NK-92 (cell line): ENCODE data around the gene HCK.

Experiments used
- DNase-seq: peaks from one replicate; lab custom pipeline; 2025; ENCODE audit not compliant: unreplicated experiment; lab: John Stamatoyannopoulos, UW

HCK gene

GRCh38 chr20:32125506-32125905 is 73.5 kb downstream of the HCK start:
- DNase-seq: no peak

DNA sequence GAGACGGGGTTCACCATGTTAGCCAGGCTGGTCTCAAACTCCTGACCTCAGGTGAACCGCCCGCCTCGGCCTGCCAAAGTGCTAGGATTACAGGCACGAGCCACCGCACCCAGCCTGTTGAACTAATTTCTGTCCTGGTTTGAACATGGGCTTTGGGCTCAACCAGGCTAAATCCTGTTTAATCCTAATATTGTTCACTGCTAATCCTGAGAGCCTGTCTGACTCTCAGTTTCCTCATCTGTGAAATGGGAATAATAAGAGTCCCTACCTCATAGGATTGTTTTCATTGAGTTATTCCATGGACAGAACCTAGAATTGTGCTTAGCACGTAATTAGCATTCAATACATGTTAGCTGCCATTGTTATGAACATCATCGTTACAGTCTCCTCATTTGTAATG is 74.9 kb downstream of the HCK start:
- no peak for DNase-seq

GRCh38 chr20:32127347-32127746 is 75.3 kb downstream of the HCK start:
- DNase-seq: no peak

DNA sequence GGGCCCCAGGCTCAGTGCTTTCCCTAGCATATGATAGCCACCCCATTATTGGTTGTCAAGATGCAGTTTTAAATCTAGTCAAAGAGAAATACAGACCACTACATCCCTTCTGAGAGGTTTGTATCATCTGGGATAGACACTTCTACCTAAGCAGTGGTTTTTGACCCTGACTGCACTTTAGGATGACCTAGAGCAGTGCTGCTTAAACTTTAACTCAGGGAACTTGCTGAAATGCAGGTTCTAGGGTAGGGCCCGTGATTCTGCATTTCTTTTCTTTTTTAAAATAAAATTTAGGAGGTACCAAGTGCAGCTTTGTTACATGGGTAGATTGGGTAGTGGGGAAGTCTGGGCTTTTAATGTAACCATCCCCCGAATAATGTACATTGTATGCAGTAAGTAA is 76.1 kb downstream of the HCK start:
- DNase-seq: no peak

DNA sequence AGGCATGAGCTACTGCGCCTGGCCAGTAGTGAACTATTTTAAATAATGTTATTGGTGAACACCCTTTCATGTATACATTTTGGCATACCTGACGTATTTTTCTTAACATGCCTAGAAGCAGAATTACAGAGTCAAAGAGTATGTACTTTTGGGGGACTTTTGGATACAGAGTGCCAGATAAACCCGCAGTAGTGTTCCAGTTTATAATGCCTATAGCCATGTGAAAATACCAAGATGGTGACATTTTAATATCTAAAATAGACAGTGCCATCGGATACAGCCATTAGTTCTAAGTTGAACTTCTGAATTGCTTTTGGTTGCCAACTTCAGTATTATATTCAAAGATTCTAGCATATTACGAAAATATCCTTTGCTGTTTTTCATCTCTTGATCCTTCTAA is 77.8 kb downstream of the HCK start:
- DNase-seq: no peak

- DNase-seq: no peak
Measured at GRCh38 chr20:32130352-32130751, 78.3 kb downstream of the HCK start.

DNA sequence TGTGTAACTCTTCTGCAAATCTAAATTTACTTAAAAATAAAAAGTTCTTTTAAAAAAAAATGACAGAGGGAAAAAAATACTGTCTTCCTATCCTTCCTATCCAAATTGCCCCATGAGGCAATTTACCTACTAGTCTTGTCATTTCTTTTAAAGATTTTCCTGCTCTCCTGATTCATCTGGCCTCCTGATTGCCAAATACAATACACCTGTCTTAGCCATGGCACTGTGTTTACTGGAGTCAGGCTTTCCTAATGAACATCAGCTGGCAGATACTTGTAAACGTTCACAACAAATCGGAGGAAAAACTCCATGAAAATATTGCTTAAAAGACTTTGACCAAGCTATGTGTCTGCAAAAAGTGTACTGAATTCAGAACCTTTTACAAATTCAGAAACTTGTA is 78.9 kb downstream of the HCK start:
- no peak for DNase-seq

DNA sequence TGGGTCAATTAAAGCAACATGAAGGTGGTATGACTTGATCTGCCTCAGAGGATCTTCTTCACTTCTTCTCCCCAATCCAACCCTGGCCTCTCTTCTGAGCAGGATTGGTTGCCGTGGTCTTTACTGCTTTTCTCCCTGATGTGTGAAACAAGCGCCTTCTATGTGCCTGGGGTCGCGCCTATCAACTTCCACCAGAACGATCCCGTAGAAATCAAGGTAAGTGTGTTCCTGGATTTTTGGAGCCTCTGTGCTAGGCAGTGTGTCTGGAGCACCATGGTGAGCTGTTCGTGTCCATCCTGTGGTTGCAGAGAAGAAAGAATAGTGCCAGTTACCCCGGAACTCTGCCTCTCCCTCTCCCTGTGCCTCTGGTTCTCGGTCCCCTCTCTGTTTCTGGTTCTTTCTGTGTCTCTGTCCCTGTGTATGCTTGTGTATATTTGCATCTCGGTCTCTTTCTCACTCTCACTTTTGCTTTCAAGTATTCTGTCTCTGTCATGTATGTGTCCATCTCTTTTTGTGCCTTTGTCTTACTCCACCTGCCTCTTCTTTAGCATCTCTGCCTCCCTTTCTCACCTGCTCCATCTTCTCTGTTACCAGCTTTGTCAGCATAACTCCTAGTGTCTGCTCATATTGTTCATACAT is 81.0 kb downstream of the HCK start:
- DNase-seq: no peak

DNA sequence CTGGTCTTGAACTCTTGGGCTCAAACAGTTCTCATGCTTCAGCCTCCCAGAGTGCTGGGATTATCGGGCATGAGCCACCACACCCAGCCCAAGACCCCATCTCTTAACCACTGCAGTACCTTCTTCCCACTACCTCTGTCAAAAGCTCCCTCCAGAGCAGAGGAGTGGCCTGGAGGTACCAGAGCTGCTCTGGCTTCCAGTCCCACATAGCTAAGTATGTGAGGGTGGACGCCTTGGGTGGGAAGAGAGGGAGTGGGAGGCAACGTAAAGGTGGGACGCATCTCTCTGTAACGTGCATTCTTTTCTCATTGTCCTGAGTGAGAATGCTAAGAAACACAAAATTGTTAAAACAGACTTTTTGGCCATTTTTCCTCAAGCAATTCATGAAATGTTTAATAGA is 82.0 kb downstream of the HCK start:
- DNase-seq: no peak

GRCh38 chr20:32135983-32136515 is 84.0 kb downstream of the HCK start:
- DNase-seq: no peak

DNA sequence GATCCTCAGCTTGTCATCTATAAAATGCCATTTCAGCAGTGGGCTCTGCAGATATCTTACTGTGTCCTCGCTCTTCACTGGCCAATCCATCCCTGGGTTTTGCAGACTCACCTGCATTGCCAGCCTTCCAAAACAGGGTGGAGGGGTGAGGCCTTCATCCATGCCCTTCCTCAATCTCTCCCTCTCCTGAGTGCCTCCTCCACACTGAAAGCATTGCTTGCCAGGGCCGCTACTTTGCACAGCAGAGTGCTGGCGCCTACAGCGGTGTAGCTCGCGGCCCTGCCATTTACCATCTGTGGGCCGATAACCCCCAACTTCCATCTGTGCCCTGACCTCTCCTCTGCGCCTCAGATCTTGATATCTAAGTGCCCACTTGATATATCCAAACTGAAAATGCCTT is 86.9 kb downstream of the HCK start:
- DNase-seq: no peak

DNA sequence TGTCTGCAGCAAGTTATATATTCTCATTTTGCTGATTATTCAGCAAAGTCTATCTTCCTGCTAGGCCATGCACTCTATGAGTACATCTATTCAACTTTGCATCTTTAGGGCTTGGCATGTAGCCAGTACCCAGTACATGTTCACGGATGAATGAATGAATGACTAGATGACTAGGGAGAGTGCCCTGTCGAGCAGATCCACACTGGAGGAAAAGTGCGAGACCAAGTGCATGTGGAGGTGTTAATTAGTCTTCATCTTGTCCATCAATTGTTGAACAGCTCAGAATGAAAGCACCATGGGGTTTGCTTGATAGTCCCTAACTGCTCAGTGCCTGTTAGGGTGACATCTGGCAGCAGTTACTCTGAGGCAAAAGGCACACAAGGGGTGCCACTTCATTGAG is 87.9 kb downstream of the HCK start:
- no peak for DNase-seq

DNA sequence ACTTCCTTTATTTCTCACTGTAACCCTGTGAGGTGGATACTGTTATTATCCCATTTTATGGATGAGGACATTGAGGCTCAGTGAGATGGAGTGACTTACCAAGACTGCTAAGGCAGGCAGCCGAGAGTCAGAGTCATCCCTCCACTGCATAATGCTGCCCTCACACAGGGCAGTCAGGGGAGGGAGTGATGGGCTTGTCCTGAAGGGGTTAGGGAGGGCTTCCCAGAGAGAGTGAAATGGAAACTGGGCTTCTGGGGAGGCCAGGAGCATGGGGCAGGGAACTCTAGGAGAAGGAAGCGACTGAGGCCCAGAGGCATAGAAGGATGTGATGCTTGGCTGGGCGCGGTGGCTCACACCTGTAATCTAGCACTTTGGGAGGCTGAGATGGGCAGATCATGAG is 88.6 kb downstream of the HCK start:
- no peak for DNase-seq

- no peak for DNase-seq
Measured at GRCh38 chr20:32141465-32141980, 89.5 kb downstream of the HCK start.

DNA sequence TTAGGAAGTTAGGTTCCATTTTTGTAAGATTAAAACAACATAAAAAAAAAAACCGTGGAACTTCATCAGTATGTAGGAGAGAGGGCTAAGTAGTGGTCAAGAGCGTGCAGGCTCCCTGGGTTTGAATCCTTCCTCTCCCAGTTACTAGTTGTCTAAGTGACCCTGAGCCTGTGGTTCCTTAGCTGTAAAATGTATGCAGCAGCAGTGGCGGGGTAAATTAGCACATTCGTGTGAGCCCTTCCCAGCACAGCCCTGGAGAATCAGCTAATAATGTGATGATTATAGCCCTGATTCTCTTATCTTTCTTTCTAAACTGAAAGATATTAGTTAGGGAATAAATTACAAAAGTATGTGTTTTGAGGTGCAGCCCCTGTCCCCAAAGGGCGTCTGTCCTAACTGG is 90.0 kb downstream of the HCK start:
- no peak for DNase-seq

DNA sequence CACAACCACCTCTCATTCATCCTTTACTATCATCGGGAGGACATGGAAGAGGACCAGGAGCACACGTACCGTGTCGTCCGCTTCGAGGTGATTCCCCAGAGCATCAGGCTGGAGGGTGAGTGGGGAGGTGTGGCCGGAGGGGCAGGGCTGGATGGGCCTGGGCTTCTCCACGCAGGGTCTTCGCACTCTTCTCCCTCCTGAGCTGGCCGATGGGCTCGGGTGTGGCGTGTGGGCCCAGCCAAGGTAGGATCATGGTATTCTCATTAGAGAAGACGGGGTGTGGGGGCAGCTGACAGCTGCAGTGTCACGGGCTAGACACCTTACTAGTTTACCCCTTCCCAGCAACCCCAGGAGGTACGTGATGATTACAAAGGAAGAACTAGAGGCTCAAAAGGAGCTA is 90.9 kb downstream of the HCK start:
- no peak for DNase-seq

- DNase-seq: no peak
Measured at GRCh38 chr20:32144898-32145662, 93.0 kb downstream of the HCK start.

DNA sequence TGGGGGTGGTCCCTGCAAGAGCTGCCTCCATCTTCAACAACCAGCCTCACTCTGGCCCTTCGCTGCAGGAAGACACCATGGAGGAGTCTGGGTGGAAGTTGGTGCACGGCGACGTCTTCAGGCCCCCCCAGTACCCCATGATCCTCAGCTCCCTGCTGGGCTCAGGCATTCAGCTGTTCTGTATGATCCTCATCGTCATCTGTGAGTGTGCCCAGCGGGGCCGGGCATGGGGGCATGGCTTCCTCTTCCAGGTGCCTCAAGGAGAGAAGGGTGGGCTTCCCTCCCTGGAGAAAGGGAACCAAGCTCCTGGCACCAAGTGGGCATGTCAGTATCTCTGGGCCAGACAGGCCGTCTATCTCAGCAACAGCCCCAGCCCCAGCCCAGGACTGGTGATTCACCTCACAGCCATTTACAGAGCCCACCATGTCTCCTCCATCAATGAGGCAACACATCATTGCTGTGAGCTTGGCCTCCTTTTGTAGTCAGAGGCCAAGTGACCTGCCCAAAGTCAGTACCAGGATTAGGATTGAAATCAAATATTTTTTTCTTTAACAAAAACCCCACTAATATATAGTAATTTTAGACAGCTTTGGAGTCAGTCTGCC is 97.6 kb downstream of the HCK start:
- DNase-seq: no peak

DNA sequence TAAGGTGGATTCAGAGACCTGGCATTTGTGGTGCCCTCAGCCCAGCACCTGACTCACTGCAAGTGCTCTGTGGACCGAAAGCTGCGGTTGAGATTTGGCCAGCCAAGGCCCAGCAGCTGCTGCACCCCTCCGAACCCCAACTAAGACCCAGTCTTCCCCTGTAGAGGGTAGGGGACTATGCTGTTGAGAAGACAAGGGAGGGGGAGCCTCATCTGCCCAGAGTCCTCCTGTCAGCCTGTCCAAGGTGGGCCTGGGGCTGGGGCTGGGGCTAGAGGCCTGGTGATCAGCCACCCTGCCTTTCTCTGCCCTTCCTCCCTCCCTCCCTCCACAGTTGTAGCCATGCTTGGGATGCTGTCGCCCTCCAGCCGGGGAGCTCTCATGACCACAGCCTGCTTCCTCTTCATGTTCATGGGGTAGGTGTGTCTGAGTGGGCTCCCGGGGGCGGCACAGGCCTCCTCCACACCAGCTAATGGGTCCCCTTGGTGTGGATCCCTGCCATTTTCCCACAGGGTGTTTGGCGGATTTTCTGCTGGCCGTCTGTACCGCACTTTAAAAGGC is 98.3 kb downstream of the HCK start:
- DNase-seq: no peak
